SW480 (cell line): Measurements from ENCODE around the gene SERPINB11.
"Not testable (repeated sequence)": the region's sequence is repeated elsewhere in the genome, so short reads cannot be mapped to it uniquely, and the experiment has no call there.

Source experiments
- DNase-seq: peaks from one replicate; pipeline ENCODE4 v3.0.0-alpha.2; 2016; ENCODE audit warnings: low spot score

Gene SERPINB11

DNA sequence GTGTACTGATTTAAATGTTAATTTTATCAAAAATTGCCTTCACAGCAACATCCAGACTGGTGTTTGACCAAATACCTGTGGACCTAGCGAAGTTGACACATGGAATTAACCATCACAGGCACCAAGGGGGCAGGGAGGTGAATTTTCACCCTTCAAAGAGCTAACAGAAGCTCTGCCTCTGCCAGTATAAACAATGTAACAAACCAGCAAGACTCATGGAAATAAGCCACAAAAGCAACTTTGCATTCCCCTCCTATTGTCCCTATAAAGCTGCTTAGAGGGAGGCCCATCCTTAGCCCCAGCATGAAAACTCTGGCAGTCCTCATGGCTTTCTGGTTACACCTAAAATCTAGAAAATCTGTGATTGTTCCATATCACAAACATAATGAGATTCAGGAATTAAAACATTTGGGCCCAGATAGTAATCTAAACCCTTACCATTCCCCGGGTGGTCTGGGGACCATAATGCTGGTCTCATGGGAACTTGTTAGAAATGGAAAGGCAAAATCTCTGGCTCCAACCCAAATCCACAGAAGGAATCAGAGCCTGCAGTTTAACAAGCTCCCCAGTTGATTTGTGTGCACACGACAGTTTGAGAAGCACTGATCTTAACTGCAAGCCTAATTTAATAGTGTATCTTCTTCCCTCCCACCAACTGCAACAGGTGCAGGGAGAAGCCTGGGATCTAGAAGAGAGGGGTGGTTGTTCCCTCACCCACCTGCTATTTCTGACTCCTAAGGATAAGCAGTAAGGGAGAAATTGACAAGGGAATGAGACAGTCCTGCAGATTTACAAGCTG, 23.1 kb downstream of the SERPINB11 start:
- no peak for DNase-seq

DNA sequence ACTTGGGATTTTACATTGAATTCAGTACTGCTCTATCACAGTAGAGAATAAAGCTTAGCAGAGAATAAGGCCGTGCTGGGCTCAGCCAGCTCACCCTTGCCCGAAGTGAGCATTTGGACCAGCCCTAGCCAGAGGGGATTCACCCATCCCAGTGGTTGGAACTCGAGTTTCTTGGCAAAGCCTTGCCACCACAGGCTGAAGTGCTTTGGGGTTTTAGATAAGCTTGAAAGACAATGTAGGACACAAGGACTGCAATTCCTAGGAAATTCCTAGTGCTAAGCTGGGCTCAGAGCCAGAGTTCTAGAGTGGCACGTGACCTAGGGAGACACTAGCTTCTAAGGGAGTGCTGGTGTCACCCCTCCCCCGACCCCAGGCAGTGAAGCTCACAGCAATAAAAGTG, 28.0 kb downstream of the SERPINB11 start:
- no peak for DNase-seq

DNA sequence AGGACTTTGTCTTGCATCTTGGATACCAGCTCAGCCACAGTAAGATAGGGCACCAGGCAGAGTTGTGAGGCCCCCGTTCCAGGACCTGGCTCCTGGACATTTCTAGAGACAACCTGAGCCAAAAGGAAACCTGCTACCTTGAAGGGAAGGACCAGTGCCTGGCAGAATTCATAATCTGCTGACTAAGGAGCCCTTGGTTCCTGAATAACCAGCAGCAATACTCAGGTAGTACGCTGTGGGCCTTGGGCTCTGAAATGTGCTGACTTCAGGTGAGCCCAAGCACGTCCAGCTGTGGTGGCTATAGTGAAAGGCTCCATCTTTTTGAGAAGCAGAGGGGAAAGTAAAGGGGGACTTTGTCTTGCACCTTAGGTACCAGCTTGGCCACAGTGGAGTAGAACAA, 28.5 kb downstream of the SERPINB11 start:
- DNase-seq: no peak

DNA sequence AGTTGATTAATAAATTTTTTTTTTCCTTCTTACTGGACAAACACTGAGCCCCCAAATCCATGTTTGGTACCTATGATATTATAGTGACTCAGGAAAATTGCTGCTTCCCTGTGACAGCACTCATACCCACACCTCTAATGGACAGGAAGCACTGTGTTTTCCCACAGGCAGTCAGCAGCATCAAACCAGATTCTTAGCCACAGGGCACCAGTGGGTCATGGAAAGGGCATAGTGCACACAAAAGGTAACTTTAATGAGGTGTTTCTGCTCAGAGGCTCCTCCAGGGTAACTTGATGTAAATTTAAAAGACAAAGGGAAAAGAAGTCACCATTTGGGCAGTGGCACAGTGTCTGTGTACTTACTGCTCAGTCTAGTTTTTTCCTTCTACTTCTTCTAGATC, 34.1 kb downstream of the SERPINB11 start:
- DNase-seq: no peak

DNA sequence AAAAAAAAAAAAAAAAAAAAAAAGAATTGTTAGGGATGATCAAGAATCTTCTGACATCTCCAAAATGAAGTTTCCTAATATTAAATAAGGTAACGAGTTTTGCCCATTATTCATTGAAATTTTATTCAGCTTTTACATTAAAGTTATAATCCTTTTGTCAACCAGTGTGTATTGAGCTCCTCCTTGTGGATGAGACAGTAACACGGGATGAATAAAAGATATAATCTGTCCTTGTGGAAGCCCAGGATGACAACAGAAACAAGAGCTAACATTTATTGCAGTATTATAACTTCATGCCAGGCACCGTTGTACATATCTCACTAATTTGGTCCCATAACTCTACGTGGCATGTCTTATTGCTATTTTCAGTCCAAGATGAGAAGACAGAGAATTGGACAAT, 39.0 kb downstream of the SERPINB11 start:
- peak; percentile 0 for DNase-seq

DNA sequence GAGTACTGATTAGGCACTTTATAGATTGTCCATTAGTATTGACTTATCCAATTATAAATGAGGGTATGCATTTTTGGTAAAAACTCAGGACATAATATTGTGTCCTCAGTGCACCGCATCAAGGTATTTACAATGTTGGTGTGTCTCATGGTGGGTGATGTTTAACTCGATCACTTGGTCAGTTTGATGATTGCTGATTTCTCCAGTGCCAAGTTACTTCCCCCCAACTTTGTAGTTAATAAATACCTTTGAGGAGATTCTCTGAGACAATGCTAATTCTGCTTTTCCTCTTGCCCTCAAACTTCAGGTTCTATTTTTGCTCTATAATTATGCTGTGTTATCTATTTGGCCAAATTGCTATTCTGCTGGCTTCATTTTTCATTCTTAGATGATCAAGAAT, 44.2 kb downstream of the SERPINB11 start:
- no peak for DNase-seq

DNA sequence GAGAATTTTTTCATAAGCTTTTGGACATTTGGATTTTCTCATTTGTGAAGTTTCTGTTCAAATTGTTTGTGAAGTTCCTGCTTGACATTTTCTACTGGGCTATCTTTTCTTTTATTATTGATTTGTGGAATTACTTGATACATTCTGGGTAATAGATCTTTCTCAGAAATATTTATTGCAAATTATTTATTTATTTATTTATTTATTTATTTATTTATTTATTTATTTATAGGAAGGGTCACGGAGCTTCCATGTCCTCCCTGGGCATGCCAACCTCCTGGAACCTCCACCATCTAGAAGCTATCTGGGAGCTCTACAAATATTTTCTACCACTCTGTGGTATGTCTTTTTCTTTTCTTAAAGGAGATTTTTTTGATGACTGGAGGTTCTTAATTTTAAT, 46.7 kb downstream of the SERPINB11 start:
- DNase-seq: no peak

DNA sequence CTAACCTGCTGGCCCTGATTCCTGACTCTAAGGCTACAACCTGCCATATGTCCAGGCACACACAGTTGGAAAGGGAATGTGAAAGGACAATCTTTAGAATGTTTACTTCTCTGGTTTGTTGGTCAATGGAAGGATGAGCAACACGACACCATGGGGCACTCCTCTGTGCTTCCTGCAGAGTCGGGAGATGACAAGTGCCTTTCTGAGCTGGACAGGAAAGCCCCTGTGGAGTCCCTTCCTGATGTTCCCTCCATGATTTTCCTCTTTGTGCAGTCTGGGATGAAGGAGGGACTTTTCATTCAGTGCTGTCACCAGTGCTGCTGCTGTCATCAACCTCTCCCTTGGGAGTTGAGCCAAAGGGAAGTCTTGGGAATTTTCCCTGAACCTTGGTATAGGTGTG, 49.9 kb downstream of the SERPINB11 start:
- no peak for DNase-seq

DNA sequence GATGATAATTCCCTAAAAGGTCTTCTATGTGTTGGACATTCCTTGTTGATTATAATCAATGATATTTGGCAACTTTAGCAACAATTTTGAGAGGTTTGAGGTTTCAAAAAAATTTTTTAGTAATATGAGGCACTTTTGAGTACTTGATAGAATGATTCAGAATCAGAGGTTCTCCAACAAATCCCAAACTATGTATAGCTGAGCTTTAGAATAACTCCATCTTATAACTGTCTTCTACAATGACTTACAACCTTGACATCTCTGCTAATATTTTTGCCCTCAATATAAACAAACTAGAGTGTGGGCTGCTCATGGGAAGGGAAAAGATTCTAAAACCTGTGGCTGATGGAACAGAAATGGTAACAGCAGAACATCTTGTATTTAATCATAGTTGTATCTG, 50.9 kb downstream of the SERPINB11 start:
- DNase-seq: no peak

DNA sequence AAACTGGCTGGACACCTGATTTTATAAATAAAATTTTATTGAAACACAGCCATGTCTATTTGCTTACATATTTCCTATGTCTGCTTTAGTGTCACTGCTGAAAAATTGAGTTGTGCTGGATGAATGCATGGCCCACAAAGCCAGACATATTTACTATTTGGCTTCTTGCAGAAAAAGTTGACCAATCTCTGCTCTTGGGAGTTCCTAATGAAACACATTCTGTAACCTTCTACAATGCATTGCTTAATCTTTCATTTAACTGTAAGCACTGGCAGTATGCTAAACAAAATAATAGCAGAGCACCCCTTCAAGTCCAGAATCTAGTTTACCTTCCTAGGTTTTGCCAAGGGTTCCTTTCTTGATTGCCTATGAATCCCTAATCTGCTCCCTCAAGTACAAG, 54.8 kb downstream of the SERPINB11 start:
- DNase-seq: no peak

DNA sequence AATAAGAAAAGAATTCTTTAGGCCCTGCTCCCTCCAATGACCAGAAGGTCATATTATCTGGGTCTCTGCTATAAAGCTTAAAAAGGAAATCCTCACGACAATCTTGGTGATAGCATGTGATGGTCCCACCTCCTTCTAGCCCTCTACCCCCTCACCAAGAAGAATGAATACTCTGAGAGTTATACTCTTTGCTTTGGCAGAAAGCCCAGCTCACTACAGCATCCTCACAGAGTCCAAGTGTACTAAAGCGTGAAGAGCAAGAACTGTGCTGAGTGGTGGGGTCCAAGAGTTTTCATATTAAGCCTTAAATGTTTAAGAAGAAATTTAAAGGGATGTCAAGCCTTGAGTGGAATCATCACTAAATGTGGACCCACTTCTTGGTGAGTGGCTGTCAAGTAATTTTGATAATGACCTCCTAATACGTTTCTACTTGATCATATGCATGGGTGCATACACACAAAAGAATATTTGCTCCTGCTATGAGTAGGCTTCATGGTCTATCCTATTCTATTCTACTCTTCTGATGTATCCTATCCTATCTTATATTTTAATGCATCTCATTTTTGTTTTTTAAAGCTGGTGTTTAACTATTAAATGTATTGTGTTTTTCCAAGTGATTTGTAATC, 56.0 kb downstream of the SERPINB11 start:
- DNase-seq: no peak

DNA sequence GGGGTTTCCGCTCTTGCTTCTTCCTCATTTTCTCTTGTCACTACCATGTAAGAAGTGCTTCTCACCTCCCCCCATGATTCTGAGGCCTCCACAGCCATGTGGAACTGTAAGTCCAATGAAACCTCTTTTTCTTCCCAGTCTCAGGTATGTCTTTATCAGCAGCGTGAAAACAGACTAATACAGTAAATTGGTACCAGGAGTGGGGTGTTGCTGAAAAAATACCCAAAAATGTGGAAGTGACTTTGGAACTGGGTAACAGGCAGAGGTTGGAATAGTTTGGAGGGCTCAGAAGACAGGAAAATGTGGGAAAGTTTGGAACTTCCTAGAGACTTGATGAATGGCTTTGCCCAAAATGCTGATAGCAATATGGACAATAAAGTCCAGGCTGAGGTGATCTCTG, 57.0 kb downstream of the SERPINB11 start:
- not testable (repeated sequence) for DNase-seq

DNA sequence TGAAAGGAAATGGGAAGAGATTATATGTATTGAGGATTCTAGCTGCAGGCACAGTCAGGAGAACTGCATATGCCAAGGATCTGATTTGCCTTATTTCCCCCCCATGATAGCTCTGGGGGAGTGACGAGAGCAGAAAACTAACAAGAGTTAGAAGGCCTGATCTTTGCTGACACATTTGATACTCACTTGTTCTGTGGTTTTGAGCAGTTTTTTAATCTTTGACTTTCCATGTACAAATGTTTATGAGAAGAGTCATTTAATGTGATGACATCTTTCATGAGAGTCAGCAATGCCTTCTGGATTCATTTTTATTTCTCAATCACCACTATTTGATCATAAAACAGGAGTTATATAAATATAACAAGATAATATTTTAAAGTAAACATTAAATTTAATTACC, 59.8 kb downstream of the SERPINB11 start:
- DNase-seq: no peak

DNA sequence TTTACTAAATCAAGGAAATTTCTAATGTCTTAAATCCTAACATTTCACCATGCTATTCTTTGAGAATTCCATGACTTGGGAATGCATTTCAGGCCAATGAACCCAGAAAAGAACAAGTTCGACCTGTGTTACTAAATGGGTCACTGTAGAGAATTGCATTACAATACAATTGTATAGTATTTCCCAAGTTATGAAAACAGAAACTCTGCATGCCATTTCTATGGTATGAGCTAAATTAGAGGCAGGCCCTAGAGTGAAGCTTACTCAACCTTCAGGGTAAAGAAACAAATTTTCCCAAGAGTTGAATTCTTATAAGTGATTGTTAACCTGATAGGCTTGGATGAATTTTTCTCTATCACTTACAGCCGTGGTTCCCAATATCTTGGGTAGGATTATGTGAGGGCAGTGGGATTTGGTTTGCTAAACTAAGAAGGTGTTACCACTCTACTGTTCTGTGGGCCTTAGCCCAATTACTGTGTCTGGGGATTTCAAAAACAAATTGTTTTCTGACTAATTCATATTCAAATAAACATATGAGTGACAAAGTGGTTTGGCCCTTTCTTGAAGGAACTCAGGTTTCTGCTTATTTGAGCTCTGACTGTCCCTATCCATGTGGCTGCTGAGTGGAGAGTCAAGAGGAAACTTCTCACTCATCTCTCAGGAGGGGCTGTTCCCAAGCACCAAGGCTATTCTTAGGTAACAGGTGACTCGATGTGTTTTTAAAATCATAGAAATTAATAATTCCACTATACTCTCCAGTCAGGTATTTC, 61.3 kb downstream of the SERPINB11 start:
- no peak for DNase-seq

DNA sequence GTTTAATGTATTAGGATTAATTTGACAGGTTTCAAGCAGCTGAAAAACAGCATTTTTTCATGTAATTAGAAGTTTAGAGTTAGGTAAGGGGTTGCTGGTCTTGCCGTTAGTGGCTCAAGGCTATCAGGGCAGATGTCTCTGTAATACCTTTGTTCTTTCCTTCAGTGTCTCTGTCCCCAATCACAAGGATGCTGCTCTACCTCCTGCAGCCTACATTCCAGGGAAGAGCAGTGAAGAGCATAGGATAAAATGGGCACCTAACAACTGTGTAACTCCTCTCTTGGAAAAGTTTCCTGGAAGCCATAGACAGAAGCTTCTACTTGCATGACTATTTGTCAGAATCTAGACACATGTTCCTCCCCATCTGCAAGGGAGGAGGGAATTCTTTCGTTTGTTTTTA, 63.1 kb downstream of the SERPINB11 start:
- no peak for DNase-seq
